Measurements from ENCODE around the gene CCNG2.

DNA sequence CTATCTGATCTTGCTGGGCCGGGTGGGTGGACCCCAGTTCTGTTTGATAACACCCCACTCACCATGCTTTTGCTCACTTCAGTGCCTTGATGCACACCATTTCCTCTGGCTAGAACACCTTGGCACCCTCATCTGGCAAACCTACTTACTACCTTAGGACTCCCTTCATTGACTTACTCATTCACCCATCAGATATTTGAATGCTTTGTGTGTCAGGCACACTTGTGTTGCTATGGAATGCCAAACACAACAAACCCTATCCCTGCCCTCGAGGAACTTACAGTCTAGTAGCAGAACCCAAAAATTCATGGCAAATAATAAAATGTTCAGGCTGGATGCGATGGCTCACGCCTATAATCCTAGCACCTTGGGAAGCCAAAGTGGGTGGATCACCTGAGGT, 13.9 kb downstream of the CCNG2 start:
- TF ChIP-seq, protein P1, sequence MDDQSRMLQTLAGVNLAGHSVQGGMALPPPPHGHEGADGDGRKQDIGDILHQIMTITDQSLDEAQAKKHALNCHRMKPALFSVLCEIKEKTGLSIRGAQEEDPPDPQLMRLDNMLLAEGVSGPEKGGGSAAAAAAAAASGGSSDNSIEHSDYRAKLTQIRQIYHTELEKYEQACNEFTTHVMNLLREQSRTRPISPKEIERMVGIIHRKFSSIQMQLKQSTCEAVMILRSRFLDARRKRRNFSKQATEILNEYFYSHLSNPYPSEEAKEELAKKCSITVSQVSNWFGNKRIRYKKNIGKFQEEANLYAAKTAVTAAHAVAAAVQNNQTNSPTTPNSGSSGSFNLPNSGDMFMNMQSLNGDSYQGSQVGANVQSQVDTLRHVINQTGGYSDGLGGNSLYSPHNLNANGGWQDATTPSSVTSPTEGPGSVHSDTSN (IDR thresholded peaks at IDR 0.05; ENCODE audit: insufficient replicate concordance, low read depth, low read length), result no peak
- TF ChIP-seq RCOR1 (conservative IDR thresholded peaks at IDR 0.05; ENCODE audit: low read depth, low read length) (no peak), MXI1 (IDR thresholded peaks at IDR 0.05; ENCODE audit: low read depth, low read length) (no peak), YBX1 (IDR thresholded peaks at IDR 0.05) (no peak), FOS (IDR thresholded peaks at IDR 0.05; ENCODE audit: borderline replicate concordance, extremely low read depth, insufficient read length) (no peak), RAD21 (IDR thresholded peaks at IDR 0.05; ENCODE audit: insufficient read depth, low read depth, low read length) (no peak), POLR2AphosphoS5 (IDR thresholded peaks at IDR 0.05; ENCODE audit: low read length) (no peak), SMC3 (IDR thresholded peaks at IDR 0.05; ENCODE audit: borderline replicate concordance, low read length) (no peak), RB1 (IDR thresholded peaks at IDR 0.05; ENCODE audit: borderline replicate concordance) (no peak), CBX3 (IDR thresholded peaks at IDR 0.05; ENCODE audit: borderline replicate concordance, low read depth) (no peak)
- TF ChIP-seq, protein P2, sequence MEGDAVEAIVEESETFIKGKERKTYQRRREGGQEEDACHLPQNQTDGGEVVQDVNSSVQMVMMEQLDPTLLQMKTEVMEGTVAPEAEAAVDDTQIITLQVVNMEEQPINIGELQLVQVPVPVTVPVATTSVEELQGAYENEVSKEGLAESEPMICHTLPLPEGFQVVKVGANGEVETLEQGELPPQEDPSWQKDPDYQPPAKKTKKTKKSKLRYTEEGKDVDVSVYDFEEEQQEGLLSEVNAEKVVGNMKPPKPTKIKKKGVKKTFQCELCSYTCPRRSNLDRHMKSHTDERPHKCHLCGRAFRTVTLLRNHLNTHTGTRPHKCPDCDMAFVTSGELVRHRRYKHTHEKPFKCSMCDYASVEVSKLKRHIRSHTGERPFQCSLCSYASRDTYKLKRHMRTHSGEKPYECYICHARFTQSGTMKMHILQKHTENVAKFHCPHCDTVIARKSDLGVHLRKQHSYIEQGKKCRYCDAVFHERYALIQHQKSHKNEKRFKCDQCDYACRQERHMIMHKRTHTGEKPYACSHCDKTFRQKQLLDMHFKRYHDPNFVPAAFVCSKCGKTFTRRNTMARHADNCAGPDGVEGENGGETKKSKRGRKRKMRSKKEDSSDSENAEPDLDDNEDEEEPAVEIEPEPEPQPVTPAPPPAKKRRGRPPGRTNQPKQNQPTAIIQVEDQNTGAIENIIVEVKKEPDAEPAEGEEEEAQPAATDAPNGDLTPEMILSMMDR (IDR thresholded peaks at IDR 0.05 in 2 of 3, conservative IDR thresholded peaks at IDR 0.05 in 1 of 3; ENCODE audit: control insufficient read depth in 2 of 3, extremely low read depth in 1 of 3, insufficient read depth in 1 of 3, low read depth in 3 of 3, low read length in 3 of 3), result no peak
- TF ChIP-seq, protein P3, sequence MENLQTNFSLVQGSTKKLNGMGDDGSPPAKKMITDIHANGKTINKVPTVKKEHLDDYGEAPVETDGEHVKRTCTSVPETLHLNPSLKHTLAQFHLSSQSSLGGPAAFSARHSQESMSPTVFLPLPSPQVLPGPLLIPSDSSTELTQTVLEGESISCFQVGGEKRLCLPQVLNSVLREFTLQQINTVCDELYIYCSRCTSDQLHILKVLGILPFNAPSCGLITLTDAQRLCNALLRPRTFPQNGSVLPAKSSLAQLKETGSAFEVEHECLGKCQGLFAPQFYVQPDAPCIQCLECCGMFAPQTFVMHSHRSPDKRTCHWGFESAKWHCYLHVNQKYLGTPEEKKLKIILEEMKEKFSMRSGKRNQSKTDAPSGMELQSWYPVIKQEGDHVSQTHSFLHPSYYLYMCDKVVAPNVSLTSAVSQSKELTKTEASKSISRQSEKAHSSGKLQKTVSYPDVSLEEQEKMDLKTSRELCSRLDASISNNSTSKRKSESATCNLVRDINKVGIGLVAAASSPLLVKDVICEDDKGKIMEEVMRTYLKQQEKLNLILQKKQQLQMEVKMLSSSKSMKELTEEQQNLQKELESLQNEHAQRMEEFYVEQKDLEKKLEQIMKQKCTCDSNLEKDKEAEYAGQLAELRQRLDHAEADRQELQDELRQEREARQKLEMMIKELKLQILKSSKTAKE (IDR thresholded peaks at IDR 0.05; ENCODE audit: low read depth, poor library complexity, severe bottlenecking), result no peak
- TF ChIP-seq, protein P4, sequence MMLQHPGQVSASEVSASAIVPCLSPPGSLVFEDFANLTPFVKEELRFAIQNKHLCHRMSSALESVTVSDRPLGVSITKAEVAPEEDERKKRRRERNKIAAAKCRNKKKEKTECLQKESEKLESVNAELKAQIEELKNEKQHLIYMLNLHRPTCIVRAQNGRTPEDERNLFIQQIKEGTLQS (IDR thresholded peaks at IDR 0.05; ENCODE audit: borderline replicate concordance, extremely low read depth, low read depth, low read length), result no peak

Measured in GM12878 (cell line).